HUES6 (cell line): ENCODE measurements around the gene VENTX.

Experiments
- H3K27ac ChIP-seq: 2 replicates; pipeline ENCODE4 v1.7.0; 2013; ENCODE audit warnings: low read depth, mild to moderate bottlenecking, low read length, inconsistent platforms
- H3K27me3 ChIP-seq: 2 replicates; pipeline ENCODE4 v1.6.1; 2013; ENCODE audit warnings: low read length; ENCODE audit not compliant: control insufficient read depth, insufficient read depth
- H3K36me3 ChIP-seq: 2 replicates; pipeline ENCODE4 v1.6.1; 2013; ENCODE audit warnings: low read length; ENCODE audit not compliant: control insufficient read depth, insufficient read depth
- H3K4me1 ChIP-seq: 2 replicates; pipeline ENCODE4 v1.6.1; 2013; ENCODE audit warnings: low read length; ENCODE audit not compliant: control insufficient read depth, insufficient read depth
- H3K4me3 ChIP-seq: 2 replicates; pipeline ENCODE4 v1.5.1; 2013; ENCODE audit warnings: low read depth, low read length
- H3K9ac ChIP-seq: one replicate; pipeline ENCODE4 v1.6.1; 2013; ENCODE audit warnings: mild to moderate bottlenecking, low read length
- H3K9me3 ChIP-seq: 2 replicates; pipeline ENCODE4 v1.6.1; 2013; ENCODE audit warnings: low read depth, low read length; ENCODE audit not compliant: control insufficient read depth, insufficient read depth

VENTX gene

DNA sequence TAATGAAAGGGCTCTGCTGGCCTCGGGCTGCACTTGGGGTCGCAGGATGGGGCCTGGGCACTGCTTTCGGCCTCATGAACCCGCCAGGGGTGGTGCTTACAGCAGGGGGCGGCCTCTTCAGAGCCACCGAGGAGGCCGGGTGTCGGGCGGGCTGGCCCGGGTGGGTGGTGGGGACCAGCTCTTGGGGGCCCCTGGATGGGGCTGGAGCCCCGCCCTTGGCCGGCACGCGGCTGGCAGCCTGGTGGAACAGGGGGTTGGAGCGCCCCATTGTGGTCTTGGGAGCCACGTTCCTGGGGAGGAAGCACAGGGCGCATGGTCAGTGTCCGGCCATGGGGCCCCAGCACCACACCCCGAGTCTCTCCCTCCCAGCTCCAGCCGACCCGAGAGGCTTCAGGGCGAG, 30.2 kb downstream of the VENTX start:
- Histone ChIP-seq H3K27ac (no peak overlapping the region), H3K36me3 (no peaks in the 10 kb centered on the region), H3K9ac (no peak overlapping the region), H3K4me1 (peaks cover 3% of the 10 kb centered on the region; the same call in 1 of the 2 replicates), H3K9me3 (no peaks in the 10 kb centered on the region), H3K4me3 (no peak overlapping the region), H3K27me3 (peaks cover 12% of the 10 kb centered on the region)

DNA sequence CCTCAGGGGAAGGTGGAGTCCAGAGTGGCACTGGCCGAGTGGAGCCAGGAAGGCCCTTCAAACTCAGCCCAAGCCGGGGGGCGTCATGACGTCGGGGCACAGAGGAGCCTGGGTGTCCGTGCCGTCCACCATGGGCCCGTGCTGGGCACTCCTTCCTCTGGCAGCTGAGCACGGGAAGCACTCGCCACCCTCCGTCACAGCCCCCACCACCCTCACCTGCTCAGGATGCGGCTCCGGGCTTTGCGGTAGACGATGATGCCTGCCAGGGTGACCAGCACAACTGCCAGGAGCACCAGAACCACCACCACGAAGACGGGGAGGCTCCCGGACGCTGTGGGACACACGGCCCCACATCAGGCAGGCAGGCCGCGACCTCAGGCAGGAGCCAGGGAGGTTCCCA, 30.9 kb downstream of the VENTX start:
- H3K36me3 ChIP-seq = no peaks in the 10 kb centered on the region
- H3K27ac ChIP-seq = no peak overlapping the region
- H3K9ac ChIP-seq = no peak overlapping the region

DNA sequence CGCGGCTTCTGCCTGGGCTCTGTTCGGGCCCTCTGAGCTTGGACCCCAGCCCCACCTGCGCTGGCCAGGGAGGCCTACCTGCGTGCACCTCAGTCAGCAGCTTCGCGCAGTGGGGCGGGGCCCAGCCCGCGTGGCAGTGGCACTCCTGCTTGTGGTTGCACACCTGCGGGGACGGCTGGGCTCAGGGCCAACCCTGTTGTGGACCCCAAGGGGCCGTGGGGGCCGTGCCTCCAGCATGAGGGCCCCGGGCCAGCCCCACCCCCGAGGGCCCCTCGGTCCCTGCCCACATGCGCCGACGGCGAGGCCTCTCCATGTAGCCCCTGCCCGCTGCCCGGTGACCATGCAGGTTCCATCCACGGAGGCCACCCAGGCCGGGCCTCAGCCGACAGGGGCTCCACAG, 31.7 kb downstream of the VENTX start:
- Histone ChIP-seq H3K9me3 (no peaks in the 10 kb centered on the region), H3K27me3 (peaks cover 2% of the 10 kb centered on the region; the same call in 1 of the 2 replicates), H3K9ac (no peak overlapping the region), H3K36me3 (no peaks in the 10 kb centered on the region), H3K4me3 (no peak overlapping the region), H3K27ac (no peak overlapping the region), H3K4me1 (no peaks in the 10 kb centered on the region; the same call in 1 of the 2 replicates)

More for the DNA sequence above, 30.9 kb downstream of the VENTX start:
- peaks cover 1% of the 10 kb centered on the region; the same call in 1 of the 2 replicates for H3K4me1 ChIP-seq
- H3K9me3 ChIP-seq = no peaks in the 10 kb centered on the region
- peaks cover 5% of the 10 kb centered on the region; the same call in 1 of the 2 replicates for H3K27me3 ChIP-seq
- no peak overlapping the region for H3K4me3 ChIP-seq

DNA sequence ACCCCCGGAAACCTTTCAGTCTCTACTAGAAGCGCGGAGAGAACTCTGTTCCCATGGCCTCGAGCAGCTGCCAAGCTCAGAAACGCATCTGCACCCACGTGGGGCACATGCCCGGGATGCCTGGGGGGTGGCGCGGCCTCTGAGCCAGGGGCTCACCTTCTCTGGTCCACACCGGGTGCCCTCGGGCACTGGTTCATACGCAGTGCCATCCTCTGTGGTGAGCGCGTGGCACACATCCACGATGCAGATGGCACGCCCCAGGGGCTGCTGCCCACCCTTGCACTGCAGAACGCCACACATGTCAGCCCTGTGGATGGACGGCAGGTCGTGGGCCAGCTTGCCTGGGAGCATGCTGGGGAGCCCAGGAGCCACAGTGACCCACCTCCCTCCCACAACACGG, 32.5 kb downstream of the VENTX start:
- H3K27me3 ChIP-seq = peaks cover under 1% of the 10 kb centered on the region; the same call in 1 of the 2 replicates
- no peak overlapping the region for H3K4me3 ChIP-seq
- H3K36me3 ChIP-seq = no peaks in the 10 kb centered on the region
- H3K4me1 ChIP-seq = peaks cover 3% of the 10 kb centered on the region; the same call in 1 of the 2 replicates
- no peak overlapping the region for H3K27ac ChIP-seq
- H3K9me3 ChIP-seq = no peaks in the 10 kb centered on the region
- no peak overlapping the region for H3K9ac ChIP-seq

DNA sequence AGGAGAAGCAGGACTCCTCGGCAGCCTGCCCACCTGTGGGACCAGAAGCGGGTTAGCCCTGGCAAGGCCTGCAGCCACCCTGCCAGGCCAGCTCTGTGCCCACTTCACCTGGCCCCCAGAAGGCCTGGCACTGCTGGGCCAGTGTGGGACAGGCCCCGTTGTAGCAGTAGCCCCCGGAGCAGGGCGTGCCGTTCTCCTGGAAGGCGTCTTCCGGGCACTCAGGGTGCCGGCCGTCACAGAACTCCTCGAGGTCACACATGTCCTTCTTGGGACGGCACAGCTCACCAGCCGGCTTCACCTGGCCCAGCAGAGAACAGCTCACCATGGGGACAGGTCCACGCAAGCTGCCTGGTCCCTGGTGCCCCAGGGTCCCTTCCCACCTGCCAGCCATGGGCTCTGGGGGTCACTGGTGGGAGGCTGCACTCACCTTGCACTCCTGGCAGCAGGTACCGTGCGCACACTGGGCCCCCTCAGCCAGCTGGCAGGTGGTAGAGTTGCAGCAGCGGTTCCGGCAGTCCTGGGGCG, 33.2 kb downstream of the VENTX start:
- H3K27me3 ChIP-seq = peaks cover 6% of the 10 kb centered on the region; the same call in 1 of the 2 replicates
- no peak overlapping the region for H3K9ac ChIP-seq
- H3K9me3 ChIP-seq = no peaks in the 10 kb centered on the region
- no peaks in the 10 kb centered on the region for H3K36me3 ChIP-seq
- H3K4me3 ChIP-seq = no peak overlapping the region
- H3K4me1 ChIP-seq = peaks cover 10% of the 10 kb centered on the region; the same call in 1 of the 2 replicates
- H3K27ac ChIP-seq = no peak overlapping the region

DNA sequence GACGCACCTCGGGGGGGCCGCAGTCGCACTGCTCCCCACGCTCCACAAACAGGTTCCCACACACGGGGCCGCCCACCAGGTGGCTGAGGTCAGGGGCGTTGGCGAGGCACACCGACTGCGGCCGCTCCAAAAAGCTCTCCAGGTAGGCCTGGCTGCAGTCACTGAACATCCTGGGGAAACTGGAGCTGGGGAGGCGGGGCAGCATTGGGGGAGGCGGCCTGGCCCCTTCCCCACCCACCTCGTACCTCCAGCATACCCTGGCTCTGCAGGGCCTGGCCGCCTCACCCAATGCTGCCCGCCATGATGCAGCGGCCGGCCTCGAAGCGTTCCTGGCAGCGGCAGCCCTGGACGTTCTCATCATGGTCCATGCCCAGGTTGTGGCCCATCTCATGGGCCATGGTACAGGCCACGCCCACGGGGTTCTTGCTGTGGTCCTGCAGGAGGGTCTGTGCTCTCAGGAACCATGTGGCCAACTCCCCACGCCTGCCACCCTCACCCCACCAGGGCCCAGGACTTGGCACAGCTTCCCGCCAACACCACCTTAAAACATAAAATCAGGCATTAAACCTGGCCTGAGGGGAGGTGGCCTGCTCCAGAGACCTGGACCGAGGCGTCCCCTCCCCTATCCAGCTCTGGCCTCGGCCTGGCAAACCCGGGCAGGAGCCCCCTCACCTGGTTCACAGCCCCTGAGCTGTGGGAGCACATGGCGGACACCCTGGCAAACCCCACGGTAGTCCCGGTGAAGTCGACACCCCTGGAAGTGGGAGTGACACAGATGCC, 34.1 kb downstream of the VENTX start:
- H3K9me3 ChIP-seq = no peaks in the 10 kb centered on the region
- H3K36me3 ChIP-seq = no peaks in the 10 kb centered on the region
- H3K9ac ChIP-seq = no peak overlapping the region
- peaks cover 15% of the 10 kb centered on the region for H3K27me3 ChIP-seq
- peaks cover 16% of the 10 kb centered on the region for H3K4me1 ChIP-seq
- no peak overlapping the region for H3K27ac ChIP-seq
- no peak overlapping the region for H3K4me3 ChIP-seq

DNA sequence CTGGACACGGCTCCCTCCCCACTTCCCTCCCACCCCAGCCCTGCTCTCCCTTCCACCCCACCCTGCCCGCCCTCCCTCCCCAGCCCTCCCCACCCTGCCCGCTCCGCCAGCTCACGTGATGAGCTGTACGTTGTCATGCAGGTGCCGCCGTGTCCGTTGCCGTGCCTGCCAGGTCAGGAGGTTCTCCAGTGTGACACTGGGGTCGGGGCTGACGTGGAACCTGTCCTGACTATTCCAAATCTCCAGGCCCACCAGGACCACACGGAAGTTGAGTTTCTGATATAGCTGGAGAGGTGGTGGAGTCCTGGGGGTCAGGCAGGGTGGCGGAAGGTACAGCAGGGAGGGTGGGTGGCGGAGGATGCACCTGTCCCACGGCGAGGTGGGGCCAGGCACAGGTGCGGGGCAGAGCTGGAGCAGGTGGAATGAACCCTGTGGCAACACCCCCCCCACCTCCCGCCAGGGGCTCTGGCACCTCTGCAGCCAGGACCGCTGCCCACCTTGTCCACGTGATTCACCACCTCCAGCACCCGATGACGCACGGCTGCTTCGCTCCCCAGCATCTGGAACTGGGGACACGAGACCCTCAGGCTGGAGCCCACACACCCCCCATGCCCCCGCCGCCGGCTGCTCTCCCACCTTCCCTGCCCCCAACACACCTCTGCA, 34.8 kb downstream of the VENTX start:
- peaks cover 22% of the 10 kb centered on the region for H3K4me1 ChIP-seq
- no peak overlapping the region for H3K27ac ChIP-seq
- H3K9ac ChIP-seq = no peak overlapping the region
- H3K27me3 ChIP-seq = peaks cover 15% of the 10 kb centered on the region
- H3K36me3 ChIP-seq = no peaks in the 10 kb centered on the region
- H3K4me3 ChIP-seq = no peak overlapping the region
- H3K9me3 ChIP-seq = no peaks in the 10 kb centered on the region

DNA sequence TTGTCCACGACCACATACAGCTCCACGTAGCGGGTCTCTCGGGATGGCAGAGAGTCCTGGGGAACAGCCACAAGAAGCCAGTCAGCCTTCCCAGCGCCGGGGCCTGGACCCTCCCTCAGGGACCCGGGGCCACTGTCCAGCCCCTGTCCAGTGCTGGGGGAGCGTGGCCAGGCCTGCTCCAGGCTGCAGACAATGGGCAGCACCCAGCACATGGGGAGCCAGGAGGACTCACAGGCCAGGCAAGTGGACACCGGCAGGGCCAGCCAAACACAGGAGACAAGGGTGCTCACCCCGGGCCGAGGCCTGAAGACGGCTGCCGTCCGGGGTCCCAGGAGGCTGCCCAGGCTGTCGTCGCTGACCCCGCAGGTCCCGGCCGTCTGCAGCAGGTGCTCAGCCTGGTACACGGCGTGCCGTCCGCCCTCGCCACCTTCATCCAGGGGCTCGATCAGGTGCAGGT, 35.3 kb downstream of the VENTX start:
- Histone ChIP-seq H3K36me3 (no peaks in the 10 kb centered on the region), H3K9ac (no peak overlapping the region), H3K27ac (no peak overlapping the region), H3K4me1 (peaks cover 23% of the 10 kb centered on the region), H3K4me3 (no peak overlapping the region), H3K9me3 (no peaks in the 10 kb centered on the region), H3K27me3 (peaks cover 15% of the 10 kb centered on the region)

DNA sequence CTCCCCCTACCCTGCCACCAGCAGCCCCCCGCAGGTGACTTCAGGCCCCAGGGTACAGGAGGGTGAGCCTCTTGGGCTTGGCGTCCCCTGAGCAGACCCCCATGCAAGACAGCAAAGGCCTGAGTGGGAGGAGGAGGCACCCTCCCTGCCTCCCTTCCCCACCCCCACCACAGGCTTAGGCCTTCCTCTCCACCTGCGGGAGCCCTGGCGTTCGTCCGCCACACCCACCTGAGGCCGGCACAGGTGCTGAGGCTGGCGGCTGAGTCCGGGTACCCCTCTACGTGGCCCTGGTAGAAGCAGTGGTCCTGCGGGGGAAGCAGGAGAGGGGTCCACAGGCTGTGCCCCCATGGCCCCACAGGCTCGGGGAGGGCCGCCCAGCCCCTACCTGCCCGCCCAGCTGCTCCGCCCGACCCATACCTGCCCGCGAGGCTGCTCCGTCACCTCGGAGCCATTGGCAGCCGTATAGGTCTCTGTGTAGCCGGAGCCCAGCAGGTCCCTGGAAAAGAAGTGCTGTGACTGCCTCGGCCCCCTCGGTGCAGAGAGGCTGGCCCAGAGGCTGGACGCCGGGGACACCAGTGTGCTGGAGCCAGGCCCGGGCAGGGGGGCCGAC, 36.0 kb downstream of the VENTX start:
- Histone ChIP-seq H3K27ac (no peak overlapping the region), H3K9ac (no peak overlapping the region), H3K9me3 (no peaks in the 10 kb centered on the region), H3K27me3 (peaks cover 15% of the 10 kb centered on the region), H3K36me3 (no peaks in the 10 kb centered on the region), H3K4me3 (no peak overlapping the region), H3K4me1 (peaks cover 23% of the 10 kb centered on the region)

DNA sequence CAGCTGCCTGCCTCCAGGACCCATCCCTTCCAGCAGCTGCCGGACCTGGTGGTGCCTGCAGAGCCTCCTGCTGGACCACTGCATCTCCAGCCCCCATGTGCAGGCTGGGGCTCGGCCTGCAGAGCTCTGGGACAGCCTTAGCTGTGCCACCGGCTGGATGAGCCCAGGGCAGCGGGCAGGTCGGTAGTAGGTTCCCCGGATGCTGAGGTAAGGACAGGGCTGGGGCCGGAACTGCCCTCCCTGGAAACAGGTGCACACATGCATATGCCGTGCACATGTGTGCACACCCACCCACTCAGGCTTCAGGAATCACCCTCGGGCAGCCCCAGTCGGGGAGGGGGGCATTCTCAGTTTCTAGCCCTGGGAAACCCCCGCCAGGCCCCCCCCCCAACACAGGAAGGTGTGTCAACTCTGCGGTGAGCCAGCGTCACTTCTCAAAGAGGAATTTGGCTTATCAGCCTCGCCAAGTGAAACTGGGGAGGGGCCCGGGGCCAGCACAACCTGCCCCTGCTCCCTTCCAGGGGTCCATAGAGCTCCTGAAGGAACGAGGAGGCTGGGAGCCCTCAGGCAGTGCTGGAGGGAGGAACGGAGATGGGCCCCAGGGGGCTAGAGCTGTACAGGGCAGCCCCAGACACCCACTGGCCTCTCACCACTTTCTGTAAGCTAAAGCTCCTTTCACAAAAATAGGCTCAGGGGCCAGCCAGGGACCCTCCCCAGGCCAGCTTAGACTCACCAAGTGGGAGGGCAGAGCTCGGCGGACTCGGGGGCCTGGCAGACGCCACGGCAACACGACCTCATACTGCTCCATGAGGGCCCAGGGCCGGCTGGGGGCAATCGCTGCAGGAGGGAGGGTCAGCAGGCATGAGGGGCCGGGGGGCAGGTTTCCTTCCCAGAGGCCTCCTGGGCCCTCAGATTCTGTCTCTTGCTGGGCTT, 37.4 kb downstream of the VENTX start:
- Histone ChIP-seq H3K4me1 (peaks cover 23% of the 10 kb centered on the region), H3K36me3 (peaks cover 13% of the 10 kb centered on the region), H3K4me3 (no peak overlapping the region), H3K9me3 (no peaks in the 10 kb centered on the region), H3K27ac (no peak overlapping the region), H3K27me3 (peaks cover 15% of the 10 kb centered on the region), H3K9ac (no peak overlapping the region)
